A673 (cell line): Measurements from ENCODE around the gene PDE11A. TPM values are rescaled to one million over a fixed set of nuclear protein-coding genes. Genes with fewer than 3 reads are reported as not detected.
A peak's percentile ranks its signal among the peaks of the same experiment; 100 is the strongest.

ENCODE experiments used
- BruUV-seq: library from RNA; stranded (reverse); fragments of 400-500 nt; replicated peaks from 2 replicates; lab custom pipeline; 2021; lab: Mats Ljungman, UMichigan
- CTCF ChIA-PET: fragments of 300-600 bp; sonication (Branson Sonifier 250); formaldehyde crosslinking; loops from one replicate; lab custom pipeline; 2022; ENCODE audit warnings: antibody characterized with exemption; lab: Charles Lee
- POLR2A ChIA-PET: fragments of 300-600 bp; sonication (Branson Sonifier 250); formaldehyde crosslinking; loops from one replicate; lab custom pipeline; 2022; ENCODE audit warnings: antibody characterized with exemption; ENCODE audit not compliant: low non-redundant PET; lab: Charles Lee
- DNase-seq: peaks from one replicate; pipeline ENCODE4 v3.0.0-alpha.2; 2015; ENCODE audit warnings: low spot score
- H3K27ac ChIP-seq: fragments of 200-600 bp; sonication (generic); 2 replicates; pipeline ENCODE4 v1.5.1; 2016; ENCODE audit warnings: mixed run types, low read depth, mild to moderate bottlenecking, mixed read lengths, antibody characterized with exemption, low read length; ENCODE audit not compliant: poor library complexity, severe bottlenecking
- H3K27me3 ChIP-seq: fragments of 200-600 bp; sonication (generic); replicated peaks from 2 replicates; pipeline ENCODE4 v1.6.1; 2017; ENCODE audit warnings: mixed run types, low read depth, mild to moderate bottlenecking, mixed read lengths, antibody characterized with exemption, low read length; ENCODE audit not compliant: insufficient read depth, poor library complexity
- H3K36me3 ChIP-seq: fragments of 200-600 bp; sonication (generic); 2 replicates; pipeline ENCODE4 v1.6.1; 2016; ENCODE audit warnings: mixed run types, mild to moderate bottlenecking, mixed read lengths, antibody characterized with exemption, low read length; ENCODE audit not compliant: insufficient read depth, poor library complexity, severe bottlenecking
- H3K4me1 ChIP-seq: fragments of 200-600 bp; sonication (generic); 2 replicates; pipeline ENCODE4 v1.6.1; 2017; ENCODE audit warnings: mixed run types, mild to moderate bottlenecking, mixed read lengths, antibody characterized with exemption, low read length; ENCODE audit not compliant: insufficient read depth, poor library complexity, severe bottlenecking
- H3K4me3 ChIP-seq: fragments of 200-600 bp; sonication (generic); 2 replicates; pipeline ENCODE4 v1.5.1; 2016; ENCODE audit warnings: low read depth, mixed run types, mild to moderate bottlenecking, mixed read lengths, low read length; ENCODE audit not compliant: poor library complexity, severe bottlenecking
- H3K9me3 ChIP-seq: fragments of 200-600 bp; sonication (generic); 2 replicates; pipeline ENCODE4 v1.6.1; 2016; ENCODE audit warnings: mixed run types, low read depth, mild to moderate bottlenecking, mixed read lengths, antibody characterized with exemption, low read length; ENCODE audit not compliant: poor library complexity, severe bottlenecking
- CTCF ChIP-seq: fragments of 300-800, 200-600 bp; sonication (generic); conservative IDR thresholded peaks from 2 replicates; pipeline ENCODE4 v1.5.1; 2017; ENCODE audit warnings: low read depth, mild to moderate bottlenecking, antibody characterized with exemption, low read length, moderate library complexity, mixed read lengths
- EZH2 ChIP-seq: fragments of 200-600 bp; sonication (generic); IDR thresholded peaks from 2 replicates; pipeline ENCODE4 v1.6.1; 2017; ENCODE audit warnings: borderline replicate concordance, low read depth, mild to moderate bottlenecking, mixed read lengths, antibody characterized with exemption, low read length; ENCODE audit not compliant: poor library complexity, severe bottlenecking
- intact Hi-C: fragments of 100-400 bp; cut with micrococcal nuclease; formaldehyde crosslinking; loops from one replicate; pipeline ENCODE4 v1.10.0; 2022; ENCODE audit not compliant: unreplicated experiment
- total RNA-seq: library from RNA; stranded (reverse); gene quantifications from 2 replicates; pipeline ENCODE4 v1.2.3, GENCODE V29; 2021

PDE11A gene
- total RNA-seq, 1 experiment from 2014 or later = not detected

- no peak for TF ChIP-seq EZH2
- no peaks in the 10 kb centered on the region for H3K9me3 ChIP-seq
- no peak for DNase-seq
- no peaks in the 10 kb centered on the region for H3K36me3 ChIP-seq
- no peak overlapping the region for H3K4me3 ChIP-seq
- H3K4me1 ChIP-seq = no peaks in the 10 kb centered on the region
- intact Hi-C loops = no loop called here
- CTCF ChIA-PET = no interaction called here
- POLR2A ChIA-PET = no interaction called here
- H3K27me3 ChIP-seq = no peaks in the 10 kb centered on the region
- no peak overlapping the region for H3K27ac ChIP-seq
- no TSS peak for BruUV-seq
Measured at GRCh38 chr2:177771191-177771590, 301.4 kb downstream of the PDE11A start.

DNA sequence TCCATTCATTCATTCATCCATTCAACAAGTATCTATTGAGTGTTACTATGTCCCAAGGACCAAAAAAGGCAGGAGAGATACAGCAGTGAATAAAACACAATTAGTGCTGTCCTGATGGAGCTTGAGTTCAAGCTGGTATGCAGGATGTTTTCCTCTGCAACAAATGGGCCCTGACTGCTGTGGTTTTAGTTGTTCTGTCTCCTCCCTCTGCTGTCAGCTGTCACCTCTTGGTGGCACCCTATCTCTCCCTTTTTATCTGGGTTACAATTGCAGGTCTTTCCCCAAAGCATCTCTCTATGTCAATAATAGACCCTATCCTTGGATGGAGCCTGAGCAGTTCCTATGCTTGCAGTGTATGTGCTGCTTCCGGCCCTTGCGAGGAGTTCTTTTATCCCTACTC, 304.8 kb downstream of the PDE11A start:
- ChIA-PET POLR2A (no interaction called here), CTCF (interaction anchor here (0.6 kb wide), 1 partner anchor 116 kb away, joined by 3 read pairs; no protein-coding TSS in a partner anchor)
- no peaks in the 10 kb centered on the region for H3K36me3 ChIP-seq
- H3K4me3 ChIP-seq = no peak overlapping the region
- no peaks in the 10 kb centered on the region for H3K27me3 ChIP-seq
- no peaks in the 10 kb centered on the region for H3K4me1 ChIP-seq
- TF ChIP-seq CTCF (no peak), EZH2 (no peak)
- H3K9me3 ChIP-seq = no peaks in the 10 kb centered on the region
- DNase-seq = no peak
- no TSS peak for BruUV-seq
- intact Hi-C loops = no loop called here
- no peak overlapping the region for H3K27ac ChIP-seq

- ChIA-PET POLR2A (no interaction called here), CTCF (interaction anchor here (0.6 kb wide), 1 partner anchor 415 kb away, joined by 4 read pairs; no protein-coding TSS in a partner anchor)
- H3K4me3 ChIP-seq = no peak overlapping the region
- intact Hi-C loops = no loop called here
- no TSS peak for BruUV-seq
- no peak overlapping the region for H3K27ac ChIP-seq
- no peak for TF ChIP-seq CTCF
- no peak for TF ChIP-seq EZH2
- H3K4me1 ChIP-seq = no peaks in the 10 kb centered on the region
- no peak for DNase-seq
- H3K36me3 ChIP-seq = no peaks in the 10 kb centered on the region
- no peaks in the 10 kb centered on the region for H3K27me3 ChIP-seq
- no peaks in the 10 kb centered on the region for H3K9me3 ChIP-seq
Measured at GRCh38 chr2:177765698-177766097, 306.9 kb downstream of the PDE11A start.

- CTCF ChIA-PET = interaction anchor here (0.6 to 1.5 kb wide), 2 partner anchors 11 to 599 kb away, joined by 3 read pairs; no protein-coding TSS in a partner anchor
- BruUV-seq = no TSS peak
- Histone ChIP-seq H3K4me3 (no peak overlapping the region), H3K27ac (no peak overlapping the region), H3K4me1 (no peaks in the 10 kb centered on the region), H3K36me3 (no peaks in the 10 kb centered on the region), H3K9me3 (no peaks in the 10 kb centered on the region), H3K27me3 (no peaks in the 10 kb centered on the region)
- TF ChIP-seq CTCF = peak; percentile 93
- no peak for TF ChIP-seq EZH2
- POLR2A ChIA-PET = no interaction called here
- peak; percentile 90 for DNase-seq
- intact Hi-C loops = loop anchor here (2.0 kb wide), 2 partner anchors 429 to 599 kb away; no protein-coding TSS in a partner anchor
Measured at GRCh38 chr2:177763531-177764265, 308.9 kb downstream of the PDE11A start.
